ENCODE measurements around the gene HSPB3.

GRCh38 chr5:54415896-54416601, 39.5 kb upstream of the HSPB3 start:
- TF ChIP-seq CTCF (IDR thresholded peaks at IDR 0.05; ENCODE audit: low read length) (no peak), EZH2 (IDR thresholded peaks at IDR 0.05; ENCODE audit: borderline replicate concordance, low read length) (no peak)
